Measurements from ENCODE around the gene ALDH4A1.
"Not testable (repeated sequence)": the region's sequence is repeated elsewhere in the genome, so short reads cannot be mapped to it uniquely, and the experiment has no call there.

ALDH4A1 gene

GRCh38 chr1:18854331-18855025 is 47.9 kb downstream of the ALDH4A1 start:
- peaks cover 0 to 6% (median 0%) of the 10 kb centered on the region in 3 experiments for H3K27me3 ChIP-seq (ENCODE audit: control insufficient read depth in 3 of 3, insufficient read depth in 3 of 3, low read depth in 1 of 3, low read length in 3 of 3)

GRCh38 chr1:18852501-18852900 is 49.9 kb downstream of the ALDH4A1 start:
- peak overlapping the region; percentile 49 for H3K23ac ChIP-seq (ENCODE audit: low read depth, low read length, poor library complexity)
- no peaks in the 10 kb centered on the region for H3K36me3 ChIP-seq (replicated peaks in 1 of 2; ENCODE audit: control insufficient read depth in 2 of 2, insufficient read depth in 2 of 2, low read length in 2 of 2)
- H2BK12ac ChIP-seq (ENCODE audit: low read length), result no peak overlapping the region
- peaks cover 0 to 6% (median 0%) of the 10 kb centered on the region in 3 experiments for H3K27me3 ChIP-seq (ENCODE audit: control insufficient read depth in 3 of 3, insufficient read depth in 3 of 3, low read depth in 1 of 3, low read length in 3 of 3)
- no peak overlapping the region for H2BK15ac ChIP-seq (ENCODE audit: low read length)
- H3K18ac ChIP-seq (ENCODE audit: low read length), result peak overlapping the region; percentile 44
- H3K79me1 ChIP-seq (ENCODE audit: low read depth, low read length), result peaks cover 3% of the 10 kb centered on the region
- WGBS, 2 donors (ENCODE audit: extremely low coverage in 2 of 2, insufficient read length in 2 of 2, insufficient replicate concordance in 1 of 2), result no CpG with 5 or more reads among the region's 6 CpGs
- H3K4me2 ChIP-seq (ENCODE audit: insufficient read depth, low read length, poor library complexity, severe bottlenecking), result no peak overlapping the region
- no peak overlapping the region for H4K91ac ChIP-seq (ENCODE audit: low read depth, low read length, poor library complexity)
- H2BK120ac ChIP-seq (ENCODE audit: low read depth, low read length), result no peak overlapping the region
- peaks cover 0 to under 1% of the 10 kb centered on the region in 2 donors for H3K9me3 ChIP-seq (replicated peaks in 1 of 2; ENCODE audit: control insufficient read depth in 2 of 2, insufficient read depth in 1 of 2, low read depth in 1 of 2, low read length in 2 of 2)
- DNase-seq (ENCODE audit: low spot score), result no peak
- peaks cover 0 to 2% of the 10 kb centered on the region in 2 donors for H3K4me1 ChIP-seq (ENCODE audit: control insufficient read depth in 2 of 2, insufficient read depth in 1 of 2, low read depth in 1 of 2, low read length in 2 of 2)
- H2BK5ac ChIP-seq (ENCODE audit: low read length), result no peak overlapping the region
- no peak overlapping the region for H2AFZ ChIP-seq (ENCODE audit: low read length)
- H3K14ac ChIP-seq (ENCODE audit: low read length), result no peak overlapping the region
- H4K8ac ChIP-seq (ENCODE audit: low read depth, low read length), result no peak overlapping the region
- H3K4ac ChIP-seq (ENCODE audit: low read length), result no peak overlapping the region
- no peak overlapping the region for H3K27ac ChIP-seq (replicated peaks; ENCODE audit: low read length)
- no peak overlapping the region for H3K9ac ChIP-seq (ENCODE audit: low read depth, low read length, poor library complexity)
- no peak overlapping the region for H2AK5ac ChIP-seq (ENCODE audit: low read depth, low read length)
- H3K4me3 ChIP-seq (ENCODE audit: low read length in 2 of 2), result no peak overlapping the region

More at GRCh38 chr1:18854331-18855025, 47.9 kb downstream of the ALDH4A1 start:
- peak overlapping the region; percentile 10 for H3K4ac ChIP-seq (ENCODE audit: low read length)
- H2BK120ac ChIP-seq (ENCODE audit: low read depth, low read length), result no peak overlapping the region
- peak overlapping the region; percentile 26 for H3K9ac ChIP-seq (ENCODE audit: low read depth, low read length, poor library complexity)
- no peak overlapping the region for H4K8ac ChIP-seq (ENCODE audit: low read depth, low read length)
- H3K36me3 ChIP-seq (replicated peaks in 1 of 2; ENCODE audit: control insufficient read depth in 2 of 2, insufficient read depth in 2 of 2, low read length in 2 of 2), result no peaks in the 10 kb centered on the region
- no peak overlapping the region for H3K4me3 ChIP-seq (ENCODE audit: low read length in 2 of 2)
- H3K23ac ChIP-seq (ENCODE audit: low read depth, low read length, poor library complexity), result peak overlapping the region; percentile 66
- no peak overlapping the region for H2BK15ac ChIP-seq (ENCODE audit: low read length)
- peak overlapping the region; percentile 41 for H4K91ac ChIP-seq (ENCODE audit: low read depth, low read length, poor library complexity)
- H3K4me2 ChIP-seq (ENCODE audit: insufficient read depth, low read length, poor library complexity, severe bottlenecking), result no peak overlapping the region
- H3K79me1 ChIP-seq (ENCODE audit: low read depth, low read length), result no peaks in the 10 kb centered on the region
- peak overlapping the region; percentile 40 for H2AK5ac ChIP-seq (ENCODE audit: low read depth, low read length)
- peaks cover 0 to 5% of the 10 kb centered on the region in 2 donors for H3K9me3 ChIP-seq (replicated peaks in 1 of 2; ENCODE audit: control insufficient read depth in 2 of 2, insufficient read depth in 1 of 2, low read depth in 1 of 2, low read length in 2 of 2)
- H2BK12ac ChIP-seq (ENCODE audit: low read length), result no peak overlapping the region
- no peak overlapping the region for H3K27ac ChIP-seq (replicated peaks; ENCODE audit: low read length)
- H3K14ac ChIP-seq (ENCODE audit: low read length), result no peak overlapping the region
- peaks cover 0 to 2% of the 10 kb centered on the region in 2 donors for H3K4me1 ChIP-seq (ENCODE audit: control insufficient read depth in 2 of 2, insufficient read depth in 1 of 2, low read depth in 1 of 2, low read length in 2 of 2)
- peak overlapping the region; percentile 50 for H3K18ac ChIP-seq (ENCODE audit: low read length)
- no peak overlapping the region for H2AFZ ChIP-seq (ENCODE audit: low read length)
- no CpG with 5 or more reads among the region's 49 CpGs for WGBS, 2 donors (ENCODE audit: extremely low coverage in 2 of 2, insufficient read length in 2 of 2, insufficient replicate concordance in 1 of 2)
- DNase-seq (ENCODE audit: low spot score), result no peak
- no peak overlapping the region for H2BK5ac ChIP-seq (ENCODE audit: low read length)

DNA sequence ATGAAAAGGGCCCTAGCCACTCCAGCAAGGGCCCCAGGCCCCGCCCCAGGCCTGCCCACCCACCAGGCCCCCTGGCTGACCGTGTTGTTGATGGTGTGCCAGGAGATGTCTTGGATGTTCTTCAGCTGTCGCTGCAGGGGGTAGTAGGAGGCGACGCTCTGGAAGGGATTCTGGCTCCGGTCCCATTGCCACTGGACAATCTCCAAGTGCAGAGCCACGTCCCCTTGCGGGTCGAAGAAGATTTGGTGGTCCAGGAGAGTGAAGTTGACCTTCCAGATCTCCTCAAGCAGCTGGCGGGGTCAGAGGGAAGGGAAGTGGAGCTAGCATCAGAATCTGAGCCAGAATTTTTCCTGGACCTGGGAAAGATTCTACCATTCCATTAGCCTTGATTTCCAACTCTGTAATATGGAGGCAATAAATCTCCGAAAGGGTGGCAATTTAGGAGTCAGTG is 53.1 kb downstream of the ALDH4A1 start:
- H3K4me2 ChIP-seq (ENCODE audit: insufficient read depth, low read length, poor library complexity, severe bottlenecking), result no peak overlapping the region
- no peak overlapping the region for H3K27ac ChIP-seq (replicated peaks; ENCODE audit: low read length)
- H2BK12ac ChIP-seq (ENCODE audit: low read length), result no peak overlapping the region
- peak overlapping the region; percentile 82 for H4K91ac ChIP-seq (ENCODE audit: low read depth, low read length, poor library complexity)
- H3K23ac ChIP-seq (ENCODE audit: low read depth, low read length, poor library complexity), result no peak overlapping the region
- H2AFZ ChIP-seq (ENCODE audit: low read length), result no peak overlapping the region
- no CpG with 5 or more reads among the region's 11 CpGs for WGBS, 2 donors (ENCODE audit: extremely low coverage in 2 of 2, insufficient read length in 2 of 2, insufficient replicate concordance in 1 of 2)
- DNase-seq (ENCODE audit: low spot score), result no peak
- peaks cover 0 to 2% of the 10 kb centered on the region in 2 donors for H3K4me1 ChIP-seq (ENCODE audit: control insufficient read depth in 2 of 2, insufficient read depth in 1 of 2, low read depth in 1 of 2, low read length in 2 of 2)
- H3K27me3 ChIP-seq (ENCODE audit: control insufficient read depth in 3 of 3, insufficient read depth in 3 of 3, low read depth in 1 of 3, low read length in 3 of 3), result peaks cover 0 to 6% (median 0%) of the 10 kb centered on the region in 3 experiments
- no peak overlapping the region for H3K14ac ChIP-seq (ENCODE audit: low read length)
- no peaks in the 10 kb centered on the region for H3K36me3 ChIP-seq (replicated peaks in 1 of 2; ENCODE audit: control insufficient read depth in 2 of 2, insufficient read depth in 2 of 2, low read length in 2 of 2)
- H2BK15ac ChIP-seq (ENCODE audit: low read length), result no peak overlapping the region
- H3K4me3 ChIP-seq (ENCODE audit: low read length in 2 of 2), result no peak overlapping the region
- no peak overlapping the region for H2AK5ac ChIP-seq (ENCODE audit: low read depth, low read length)
- no peaks in the 10 kb centered on the region for H3K9me3 ChIP-seq (replicated peaks in 1 of 2; ENCODE audit: control insufficient read depth in 2 of 2, insufficient read depth in 1 of 2, low read depth in 1 of 2, low read length in 2 of 2)
- no peak overlapping the region for H3K9ac ChIP-seq (ENCODE audit: low read depth, low read length, poor library complexity)
- no peak overlapping the region for H3K4ac ChIP-seq (ENCODE audit: low read length)
- H2BK5ac ChIP-seq (ENCODE audit: low read length), result no peak overlapping the region
- H3K79me1 ChIP-seq (ENCODE audit: low read depth, low read length), result peaks cover 3% of the 10 kb centered on the region
- no peak overlapping the region for H3K18ac ChIP-seq (ENCODE audit: low read length)
- H2BK120ac ChIP-seq (ENCODE audit: low read depth, low read length), result no peak overlapping the region
- H4K8ac ChIP-seq (ENCODE audit: low read depth, low read length), result no peak overlapping the region

- DNase-seq (ENCODE audit: low spot score), result not testable (repeated sequence)
- WGBS, 2 donors (ENCODE audit: extremely low coverage in 2 of 2, insufficient read length in 2 of 2, insufficient replicate concordance in 1 of 2), result no CpG with 5 or more reads among the region's 2 CpGs
Measured at GRCh38 chr1:18847723-18848122, 54.6 kb downstream of the ALDH4A1 start.

More at GRCh38 chr1:18847723-18848122, 54.6 kb downstream of the ALDH4A1 start:
- not testable (repeated sequence) for H3K27me3 ChIP-seq (ENCODE audit: control insufficient read depth in 3 of 3, insufficient read depth in 3 of 3, low read depth in 1 of 3, low read length in 3 of 3); H3K79me1 ChIP-seq (ENCODE audit: low read depth, low read length); H3K9ac ChIP-seq (ENCODE audit: low read depth, low read length, poor library complexity); H3K18ac ChIP-seq (ENCODE audit: low read length); H3K14ac ChIP-seq (ENCODE audit: low read length); H4K8ac ChIP-seq (ENCODE audit: low read depth, low read length); H3K4me3 ChIP-seq (ENCODE audit: low read length in 2 of 2); H2BK120ac ChIP-seq (ENCODE audit: low read depth, low read length); H3K4ac ChIP-seq (ENCODE audit: low read length); H4K91ac ChIP-seq (ENCODE audit: low read depth, low read length, poor library complexity); H3K23ac ChIP-seq (ENCODE audit: low read depth, low read length, poor library complexity); H3K4me1 ChIP-seq (ENCODE audit: control insufficient read depth in 2 of 2, insufficient read depth in 1 of 2, low read depth in 1 of 2, low read length in 2 of 2); H3K9me3 ChIP-seq (replicated peaks in 1 of 2; ENCODE audit: control insufficient read depth in 2 of 2, insufficient read depth in 1 of 2, low read depth in 1 of 2, low read length in 2 of 2); H2AK5ac ChIP-seq (ENCODE audit: low read depth, low read length); H3K36me3 ChIP-seq (replicated peaks in 1 of 2; ENCODE audit: control insufficient read depth in 2 of 2, insufficient read depth in 2 of 2, low read length in 2 of 2); H3K4me2 ChIP-seq (ENCODE audit: insufficient read depth, low read length, poor library complexity, severe bottlenecking); H3K27ac ChIP-seq (replicated peaks; ENCODE audit: low read length); H2BK5ac ChIP-seq (ENCODE audit: low read length); H2BK12ac ChIP-seq (ENCODE audit: low read length); H2BK15ac ChIP-seq (ENCODE audit: low read length); H2AFZ ChIP-seq (ENCODE audit: low read length)
